Keratinocyte (primary cell): ENCODE results near the gene ADAMTS9. TPM values are rescaled to one million over a fixed set of nuclear protein-coding genes. Genes with fewer than 3 reads are reported as not detected.

Experiments
- DNase-seq: peaks from one replicate; pipeline ENCODE4 v3.0.0-alpha.2; 2011; ENCODE audit warnings: low read depth, missing footprints, low spot score
- FAIRE-seq: peaks from 2 replicates; lab custom pipeline; 2011; peaks lifted over from hg19 to GRCh38; lab: Jason Lieb, UNC
- H2AFZ ChIP-seq: 2 replicates; pipeline ENCODE4 v1.6.0; 2012; ENCODE audit warnings: low read length, control low read depth, inconsistent platforms; ENCODE audit not compliant: control insufficient read depth
- H3K27ac ChIP-seq: 2 replicates; pipeline ENCODE4 v1.5.1; 2011; ENCODE audit warnings: low read length; ENCODE audit not compliant: control insufficient read depth, insufficient read depth
- H3K27me3 ChIP-seq: 3 replicates; pipeline ENCODE4 v1.6.0; 2011; ENCODE audit warnings: low read length; ENCODE audit not compliant: control insufficient read depth, insufficient read depth; ENCODE audit errors: extremely low read depth
- H3K36me3 ChIP-seq, 2 experiments: 2 replicates in 1 of 2; 3 replicates in 1 of 2; pipeline ENCODE4 v1.5.1; 2011; ENCODE audit warnings: low read length in 2 of 2, mild to moderate bottlenecking in 1 of 2; ENCODE audit not compliant: control insufficient read depth in 2 of 2, insufficient read depth in 2 of 2; ENCODE audit errors: extremely low read depth in 1 of 2
- H3K4me1 ChIP-seq: 3 replicates; pipeline ENCODE4 v1.5.1; 2011; ENCODE audit warnings: low read length; ENCODE audit not compliant: control insufficient read depth, insufficient read depth; ENCODE audit errors: extremely low read depth
- H3K4me2 ChIP-seq: 3 replicates; pipeline ENCODE4 v1.6.0; 2011; ENCODE audit warnings: low read depth, low read length; ENCODE audit not compliant: control insufficient read depth, insufficient read depth; ENCODE audit errors: extremely low read depth
- H3K4me3 ChIP-seq, 3 experiments: fragments of 200-600 bp in 1 of 3; sonication (generic) in 1 of 3; 2 replicates in 2 of 3; 3 replicates in 1 of 3; pipeline ENCODE4 v1.5.1; 2011 to 2016; ENCODE audit warnings: low read length in 3 of 3, mild to moderate bottlenecking in 3 of 3, control low read depth in 2 of 3, inconsistent platforms in 1 of 3, low read depth in 1 of 3, mixed read lengths in 1 of 3, mixed run types in 1 of 3, moderate library complexity in 1 of 3; ENCODE audit not compliant: control insufficient read depth in 2 of 3, insufficient read depth in 2 of 3; ENCODE audit errors: extremely low read depth in 1 of 3
- H3K79me2 ChIP-seq: 2 replicates; pipeline ENCODE4 v1.6.0; 2012; ENCODE audit warnings: low read length; ENCODE audit not compliant: control insufficient read depth, insufficient read depth
- H3K9ac ChIP-seq: 3 replicates; pipeline ENCODE4 v1.6.0; 2011; ENCODE audit warnings: low read length; ENCODE audit not compliant: control insufficient read depth, insufficient read depth; ENCODE audit errors: extremely low read depth
- H3K9me1 ChIP-seq: 3 replicates; pipeline ENCODE4 v1.6.0; 2011; ENCODE audit warnings: low read length; ENCODE audit not compliant: control insufficient read depth, insufficient read depth; ENCODE audit errors: extremely low read depth
- H3K9me3 ChIP-seq: 2 replicates; pipeline ENCODE4 v1.5.1; 2012; ENCODE audit warnings: low read depth, low read length; ENCODE audit not compliant: control insufficient read depth
- H4K20me1 ChIP-seq: 3 replicates; pipeline ENCODE4 v1.6.0; 2011; ENCODE audit warnings: low read length; ENCODE audit not compliant: control insufficient read depth, insufficient read depth; ENCODE audit errors: extremely low read depth
- EZH2 ChIP-seq: IDR thresholded peaks from one replicate; pipeline ENCODE4 v1.6.1; 2012; ENCODE audit warnings: inconsistent platforms, mild to moderate bottlenecking, low read length, moderate library complexity
- dilution Hi-C: fragments of 300-500 bp; cut with MboI; formaldehyde crosslinking; loops from one replicate; pipeline ENCODE4 v1.7.0; 2020; ENCODE audit warnings: low sequenced_read_pairs; ENCODE audit not compliant: extremely low pct_ligation_motif_present
- polyA plus RNA-seq, 5 experiments: library from polyadenylated mRNA; depleted of rRNA in 3 of 5; stranded (reverse) in 3 of 5; stranded (forward) in 1 of 5; unstranded in 1 of 5; fragments of >200 nt; gene quantifications; 1 replicate in 1 of 5; 2 replicates in 3 of 5; 3 replicates in 1 of 5; pipeline versions ENCODE4 v1.2.1 to v1.2.3, GENCODE V29; 2011 to 2012; ENCODE audit warnings: missing spikeins in 2 of 5, low read depth in 1 of 5, low replicate concordance in 1 of 5
- TF ChIP-seq, protein P1 (sequence below), 3 experiments: IDR thresholded peaks in 1 of 3; conservative IDR thresholded peaks in 1 of 3; optimal IDR thresholded peaks in 1 of 3; 2 replicates in 2 of 3; 3 replicates in 1 of 3; pipeline versions ENCODE3 to v1.5.1; 2011; ENCODE audit warnings: low read length in 3 of 3, mild to moderate bottlenecking in 3 of 3, moderate library complexity in 2 of 3, control low read depth in 1 of 3, inconsistent platforms in 1 of 3; ENCODE audit not compliant: insufficient read depth in 2 of 3; ENCODE audit errors: extremely low read depth in 1 of 3

ADAMTS9 gene
- polyA plus RNA-seq, 1 donor (not counting 4 experiments of a cell fraction or from before 2014, with no cell fraction given): 0.43 TPM

DNA sequence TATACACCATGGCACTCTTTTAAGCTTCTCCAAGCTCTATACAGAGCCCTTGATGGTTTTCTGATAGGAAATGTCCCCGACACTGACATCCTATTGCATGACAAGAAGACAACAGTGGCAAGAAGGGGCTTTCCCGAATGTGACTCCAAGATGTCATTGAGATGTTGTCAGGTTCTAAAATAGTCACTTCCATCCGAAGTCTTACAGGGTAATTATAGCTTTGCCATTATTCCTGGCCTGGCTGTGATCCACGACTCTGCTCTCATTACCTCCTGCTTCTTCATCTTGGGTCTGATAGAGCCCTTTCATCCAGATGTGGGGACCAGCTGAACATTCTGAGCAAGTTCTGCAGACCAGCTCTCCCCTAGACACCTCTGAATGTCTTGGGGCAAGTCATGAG is 40.6 kb upstream of the ADAMTS9 start:
- H3K27me3 ChIP-seq: peaks cover 4% of the 10 kb centered on the region
- H3K4me1 ChIP-seq: no peaks in the 10 kb centered on the region
- H3K9me1 ChIP-seq: no peaks in the 10 kb centered on the region
- H3K9ac ChIP-seq: no peak overlapping the region
- H3K4me2 ChIP-seq: no peak overlapping the region
- H3K27ac ChIP-seq: no peak overlapping the region
- no peaks in the 10 kb centered on the region for H3K9me3 ChIP-seq
- TF ChIP-seq, protein P1, sequence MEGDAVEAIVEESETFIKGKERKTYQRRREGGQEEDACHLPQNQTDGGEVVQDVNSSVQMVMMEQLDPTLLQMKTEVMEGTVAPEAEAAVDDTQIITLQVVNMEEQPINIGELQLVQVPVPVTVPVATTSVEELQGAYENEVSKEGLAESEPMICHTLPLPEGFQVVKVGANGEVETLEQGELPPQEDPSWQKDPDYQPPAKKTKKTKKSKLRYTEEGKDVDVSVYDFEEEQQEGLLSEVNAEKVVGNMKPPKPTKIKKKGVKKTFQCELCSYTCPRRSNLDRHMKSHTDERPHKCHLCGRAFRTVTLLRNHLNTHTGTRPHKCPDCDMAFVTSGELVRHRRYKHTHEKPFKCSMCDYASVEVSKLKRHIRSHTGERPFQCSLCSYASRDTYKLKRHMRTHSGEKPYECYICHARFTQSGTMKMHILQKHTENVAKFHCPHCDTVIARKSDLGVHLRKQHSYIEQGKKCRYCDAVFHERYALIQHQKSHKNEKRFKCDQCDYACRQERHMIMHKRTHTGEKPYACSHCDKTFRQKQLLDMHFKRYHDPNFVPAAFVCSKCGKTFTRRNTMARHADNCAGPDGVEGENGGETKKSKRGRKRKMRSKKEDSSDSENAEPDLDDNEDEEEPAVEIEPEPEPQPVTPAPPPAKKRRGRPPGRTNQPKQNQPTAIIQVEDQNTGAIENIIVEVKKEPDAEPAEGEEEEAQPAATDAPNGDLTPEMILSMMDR (optimal IDR thresholded peaks at IDR 0.05 in 1 of 3, IDR thresholded peaks at IDR 0.05 in 1 of 3, conservative IDR thresholded peaks at IDR 0.05 in 1 of 3; ENCODE audit: extremely low read depth in 1 of 3, insufficient read depth in 2 of 3, low read length in 3 of 3): no peak
- TF ChIP-seq EZH2: no peak
- no peak overlapping the region for H3K4me3 ChIP-seq
- H3K79me2 ChIP-seq: no peaks in the 10 kb centered on the region
- no peaks in the 10 kb centered on the region for H4K20me1 ChIP-seq
- H2AFZ ChIP-seq: no peak overlapping the region
- dilution Hi-C loops: no loop called here
- FAIRE-seq: no peak
- no peaks in the 10 kb centered on the region for H3K36me3 ChIP-seq
- no peak for DNase-seq

- no peak for DNase-seq
- no peaks in the 10 kb centered on the region for H3K36me3 ChIP-seq
- dilution Hi-C loops: no loop called here
- FAIRE-seq: no peak
- H3K9me1 ChIP-seq: no peaks in the 10 kb centered on the region
- TF ChIP-seq, protein P1 (optimal IDR thresholded peaks at IDR 0.05 in 1 of 3, IDR thresholded peaks at IDR 0.05 in 1 of 3, conservative IDR thresholded peaks at IDR 0.05 in 1 of 3; ENCODE audit: extremely low read depth in 1 of 3, insufficient read depth in 2 of 3, low read length in 3 of 3): no peak
- TF ChIP-seq EZH2: no peak
- no peaks in the 10 kb centered on the region for H3K4me1 ChIP-seq
- H4K20me1 ChIP-seq: no peaks in the 10 kb centered on the region
- H3K4me3 ChIP-seq: no peak overlapping the region
- H3K9ac ChIP-seq: no peak overlapping the region
- peaks cover 4% of the 10 kb centered on the region for H3K27me3 ChIP-seq
- H2AFZ ChIP-seq: no peak overlapping the region
- no peaks in the 10 kb centered on the region for H3K79me2 ChIP-seq
- no peak overlapping the region for H3K27ac ChIP-seq
- no peaks in the 10 kb centered on the region for H3K9me3 ChIP-seq
- H3K4me2 ChIP-seq: no peak overlapping the region
Observed at GRCh38 chr3:64726414-64727090, 38.8 kb upstream of the ADAMTS9 start.
